Measurements from ENCODE around the gene POLR2J. TPM values are rescaled to one million over a fixed set of nuclear protein-coding genes. Genes with fewer than 3 reads are reported as not detected.

Gene POLR2J
- polyA plus RNA-seq, 1 donor (not counting 4 experiments of a cell fraction or from before 2014, with no cell fraction given), result 65.0 TPM

- no peaks in the 10 kb centered on the region for H3K9me3 ChIP-seq (ENCODE audit: control insufficient read depth, low read depth, low read length)
- H3K4me1 ChIP-seq (ENCODE audit: control insufficient read depth, extremely low read depth, insufficient read depth, low read length), result peaks cover 12% of the 10 kb centered on the region
- no peak for TF ChIP-seq CTCF (optimal IDR thresholded peaks at IDR 0.05 in 1 of 3, IDR thresholded peaks at IDR 0.05 in 1 of 3, conservative IDR thresholded peaks at IDR 0.05 in 1 of 3; ENCODE audit: extremely low read depth in 1 of 3, insufficient read depth in 2 of 3, low read length in 3 of 3)
- TF ChIP-seq EZH2 (IDR thresholded peaks at IDR 0.05; ENCODE audit: low read length), result no peak
- peaks cover 6 to 8% of the 10 kb centered on the region in 2 experiments for H3K36me3 ChIP-seq (ENCODE audit: control insufficient read depth in 2 of 2, extremely low read depth in 1 of 2, insufficient read depth in 2 of 2, low read length in 2 of 2)
- H3K4me3 ChIP-seq (ENCODE audit: control insufficient read depth in 2 of 3, extremely low read depth in 1 of 3, insufficient read depth in 2 of 3, low read depth in 1 of 3, low read length in 3 of 3), result no peak overlapping the region
- no peak overlapping the region for H3K27ac ChIP-seq (ENCODE audit: control insufficient read depth, insufficient read depth, low read length)
- no peaks in the 10 kb centered on the region for H3K9me1 ChIP-seq (ENCODE audit: control insufficient read depth, extremely low read depth, insufficient read depth, low read length)
- FAIRE-seq, result no peak
- H4K20me1 ChIP-seq (ENCODE audit: control insufficient read depth, extremely low read depth, insufficient read depth, low read length), result no peaks in the 10 kb centered on the region
- H2AFZ ChIP-seq (ENCODE audit: control insufficient read depth, low read length), result no peak overlapping the region
- H3K79me2 ChIP-seq (ENCODE audit: control insufficient read depth, insufficient read depth, low read length), result peaks cover 13% of the 10 kb centered on the region
- H3K4me2 ChIP-seq (ENCODE audit: control insufficient read depth, extremely low read depth, insufficient read depth, low read depth, low read length), result no peak overlapping the region
- no peaks in the 10 kb centered on the region for H3K27me3 ChIP-seq (ENCODE audit: control insufficient read depth, extremely low read depth, insufficient read depth, low read length)
- no peak for DNase-seq (ENCODE audit: low read depth, low spot score)
- dilution Hi-C loops (cut with MboI; ENCODE audit: extremely low pct_ligation_motif_present, low sequenced_read_pairs), result no loop called here
- no peak overlapping the region for H3K9ac ChIP-seq (ENCODE audit: control insufficient read depth, extremely low read depth, insufficient read depth, low read length)
Measured at GRCh38 chr7:102468478-102469350, 10.0 kb downstream of the POLR2J start.

- Histone ChIP-seq H3K36me3 (ENCODE audit: control insufficient read depth in 2 of 2, extremely low read depth in 1 of 2, insufficient read depth in 2 of 2, low read length in 2 of 2) (peaks cover 5 to 8% of the 10 kb centered on the region in 2 experiments), H3K4me1 (ENCODE audit: control insufficient read depth, extremely low read depth, insufficient read depth, low read length) (peaks cover 14% of the 10 kb centered on the region), H3K27me3 (ENCODE audit: control insufficient read depth, extremely low read depth, insufficient read depth, low read length) (no peaks in the 10 kb centered on the region), H3K9ac (ENCODE audit: control insufficient read depth, extremely low read depth, insufficient read depth, low read length) (no peak overlapping the region), H3K9me1 (ENCODE audit: control insufficient read depth, extremely low read depth, insufficient read depth, low read length) (no peaks in the 10 kb centered on the region), H3K27ac (ENCODE audit: control insufficient read depth, insufficient read depth, low read length) (no peak overlapping the region), H4K20me1 (ENCODE audit: control insufficient read depth, extremely low read depth, insufficient read depth, low read length) (no peaks in the 10 kb centered on the region), H3K9me3 (ENCODE audit: control insufficient read depth, low read depth, low read length) (no peaks in the 10 kb centered on the region), H3K79me2 (ENCODE audit: control insufficient read depth, insufficient read depth, low read length) (peaks cover 16% of the 10 kb centered on the region), H3K4me3 (ENCODE audit: control insufficient read depth in 2 of 3, extremely low read depth in 1 of 3, insufficient read depth in 2 of 3, low read depth in 1 of 3, low read length in 3 of 3) (no peak overlapping the region), H3K4me2 (ENCODE audit: control insufficient read depth, extremely low read depth, insufficient read depth, low read depth, low read length) (no peak overlapping the region), H2AFZ (ENCODE audit: control insufficient read depth, low read length) (no peak overlapping the region)
- dilution Hi-C loops (cut with MboI; ENCODE audit: extremely low pct_ligation_motif_present, low sequenced_read_pairs), result no loop called here
- TF ChIP-seq CTCF (optimal IDR thresholded peaks at IDR 0.05 in 1 of 3, IDR thresholded peaks at IDR 0.05 in 1 of 3, conservative IDR thresholded peaks at IDR 0.05 in 1 of 3; ENCODE audit: extremely low read depth in 1 of 3, insufficient read depth in 2 of 3, low read length in 3 of 3), result no peak
- no peak for TF ChIP-seq EZH2 (IDR thresholded peaks at IDR 0.05; ENCODE audit: low read length)
- FAIRE-seq, result no peak
- DNase-seq (ENCODE audit: low read depth, low spot score), result no peak
Measured at GRCh38 chr7:102467581-102468477, 10.9 kb downstream of the POLR2J start.
